HG03045 (cell line): ENCODE data around the gene DNAJB7.
"Not testable (repeated sequence)": the region's sequence is repeated elsewhere in the genome, so short reads cannot be mapped to it uniquely, and the experiment has no call there.

Experiments used
- ATAC-seq: cut with Tn5 transposase; IDR thresholded peaks from one replicate; pipeline ENCODE4 v1.9.1; 2021; ENCODE audit warnings: mild to moderate bottlenecking, moderate library complexity; ENCODE audit not compliant: unreplicated experiment

DNAJB7 gene

GRCh38 chr22:40845816-40846215 lies 16.1 kb downstream of the DNAJB7 start:
- ATAC-seq: not testable (repeated sequence)

GRCh38 chr22:40844951-40845350 lies 17.0 kb downstream of the DNAJB7 start:
- no peak for ATAC-seq

- no peak for ATAC-seq
These were observed 23.4 kb downstream of the DNAJB7 start for GRCh38 chr22:40838486-40838885.

- no peak for ATAC-seq
These were observed 27.3 kb downstream of the DNAJB7 start for GRCh38 chr22:40834619-40835018.

DNA sequence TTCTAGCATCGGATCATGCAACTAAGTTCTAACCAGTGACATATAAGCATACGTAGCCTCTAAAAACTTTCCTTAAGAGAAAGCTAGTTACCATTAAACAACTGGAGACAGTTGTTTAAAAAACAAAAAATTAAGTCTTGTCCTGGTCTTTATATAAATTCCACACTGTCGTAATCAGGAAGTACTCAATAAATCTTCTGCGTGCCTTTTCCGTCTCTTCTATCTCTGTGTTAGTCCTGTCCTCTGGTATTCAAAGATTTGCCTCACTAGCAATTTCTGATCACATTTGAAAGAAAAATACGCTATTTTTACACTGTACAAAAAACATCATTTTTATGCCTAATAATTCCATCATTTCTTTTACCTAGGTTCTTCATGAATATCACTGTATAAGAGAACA lies 32.8 kb downstream of the DNAJB7 start:
- no peak for ATAC-seq

GRCh38 chr22:40826984-40827741 lies 34.8 kb downstream of the DNAJB7 start:
- no peak for ATAC-seq

GRCh38 chr22:40826292-40826691 lies 35.6 kb downstream of the DNAJB7 start:
- ATAC-seq: not testable (repeated sequence)

GRCh38 chr22:40823426-40823825 lies 38.5 kb downstream of the DNAJB7 start:
- no peak for ATAC-seq

DNA sequence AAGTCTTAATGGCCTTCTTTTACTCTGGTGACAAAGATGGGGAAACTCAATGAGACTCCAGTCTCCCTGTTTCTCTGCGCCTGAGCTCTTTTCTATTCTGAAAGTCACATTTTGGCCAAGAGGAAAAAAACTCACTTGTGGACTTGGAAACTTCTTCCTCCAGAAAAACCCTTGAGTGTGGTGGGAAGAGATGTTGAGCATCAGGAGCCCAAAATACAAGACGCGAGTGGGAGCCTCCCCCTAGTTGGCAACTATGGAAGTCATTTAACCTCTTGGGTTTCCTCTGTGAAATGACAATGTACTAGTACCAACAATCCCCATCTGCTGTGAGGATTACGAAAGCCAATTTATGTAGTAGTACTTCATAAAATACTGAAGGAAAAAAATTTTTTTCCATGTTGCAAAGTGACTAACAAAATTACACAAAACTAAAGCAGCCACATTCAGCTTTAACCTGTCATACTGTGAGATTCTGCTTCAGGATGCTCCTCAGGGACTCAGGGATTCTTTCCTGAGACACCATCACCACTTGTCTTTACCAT lies 42.2 kb downstream of the DNAJB7 start:
- ATAC-seq: no peak

- peak; percentile 84 for ATAC-seq
These were observed 42.9 kb downstream of the DNAJB7 start, which contains the start of gene SLC25A17 for GRCh38 chr22:40818747-40819598. Gene SLC25A17, minus strand, starts transcription at chr22:40819346. Its CDS starts 98 bp downstream, at chr22:40819248.

- peak; percentile 7 for ATAC-seq
These were observed 43.6 kb downstream of the DNAJB7 start for GRCh38 chr22:40818192-40818746.

- ATAC-seq: no peak
These were observed 44.2 kb downstream of the DNAJB7 start for GRCh38 chr22:40817737-40818136.

DNA sequence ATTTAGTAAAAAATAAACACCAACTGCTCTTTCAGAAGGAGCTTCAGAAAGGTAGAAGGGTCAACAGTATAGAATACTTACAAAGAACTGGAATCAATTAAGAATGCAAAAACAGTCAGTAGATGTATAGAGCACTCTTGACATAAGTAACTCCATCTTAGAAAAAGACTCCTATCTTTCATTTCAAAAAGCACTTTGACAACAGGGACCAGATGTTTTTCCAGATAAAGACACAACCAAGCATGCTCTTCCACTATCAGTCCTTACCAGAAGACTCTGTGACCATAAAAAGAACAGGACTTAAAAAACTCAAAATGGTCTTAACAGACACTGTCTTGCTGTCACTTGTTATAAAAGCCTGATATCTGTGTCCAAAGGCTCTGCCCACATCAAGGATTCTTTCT lies 48.0 kb downstream of the DNAJB7 start:
- no peak for ATAC-seq
